Measurements from ENCODE around the gene PLA2G4E.

GRCh38 chr15:42046597-42046996 lies 25.8 kb upstream of the PLA2G4E start:
- TF ChIP-seq POLR2A (IDR thresholded peaks at IDR 0.05) (no peak), CTCF (IDR thresholded peaks at IDR 0.05) (no peak)
